Parathyroid adenoma (tissue), 2 donors: ENCODE results near the gene NOVA2.

Experiments
- H2AFZ ChIP-seq: fragments of 300-600 bp; sonication (generic); one replicate; pipeline ENCODE4 v1.7.0; 2017; ENCODE audit warnings: antibody characterized with exemption, mild to moderate bottlenecking
- H3K27ac ChIP-seq: fragments of 300-600 bp; sonication (generic); one replicate; pipeline ENCODE4 v1.7.0; 2017
- H3K27me3 ChIP-seq: fragments of 300-600 bp; sonication (generic); one replicate; pipeline ENCODE4 v1.7.0; 2017; ENCODE audit warnings: low read length; ENCODE audit not compliant: control insufficient read depth, insufficient read depth
- H3K36me3 ChIP-seq: fragments of 300-600 bp; sonication (generic); one replicate; pipeline ENCODE4 v1.7.0; 2017; ENCODE audit warnings: low read length; ENCODE audit not compliant: control insufficient read depth, insufficient read depth
- H3K4me1 ChIP-seq: fragments of 300-600 bp; sonication (generic); one replicate; pipeline ENCODE4 v1.7.0; 2017; ENCODE audit warnings: control low read depth
- H3K4me2 ChIP-seq: fragments of 300-600 bp; sonication (generic); one replicate; pipeline ENCODE4 v1.7.0; 2017; ENCODE audit warnings: low read length
- H3K4me3 ChIP-seq: fragments of 300-600 bp; sonication (generic); one replicate; pipeline ENCODE4 v1.7.0; 2017; ENCODE audit warnings: low read depth, low read length
- H3K79me2 ChIP-seq: fragments of 300-600 bp; sonication (generic); one replicate; pipeline ENCODE4 v1.7.0; 2017; ENCODE audit warnings: control low read depth
- H3K9ac ChIP-seq: fragments of 300-600 bp; sonication (generic); one replicate; pipeline ENCODE4 v1.7.0; 2017; ENCODE audit warnings: mild to moderate bottlenecking
- H3K9me3 ChIP-seq: fragments of 300-600 bp; sonication (generic); one replicate; pipeline ENCODE4 v1.7.0; 2017; ENCODE audit warnings: low read length; ENCODE audit not compliant: control insufficient read depth
- CTCF ChIP-seq: fragments of 300-600 bp; sonication (generic); IDR thresholded peaks from one replicate; pipeline ENCODE4 v1.7.0; 2017; ENCODE audit warnings: antibody characterized with exemption, mild to moderate bottlenecking
- donor health status: primary hyperparathyroidism.

NOVA2 gene

GRCh38 chr19:45995715-45996385 lies 22.2 kb upstream of the NOVA2 start:
- no peaks in the 10 kb centered on the region for H3K9me3 ChIP-seq
- no peak for TF ChIP-seq CTCF
- H3K4me3 ChIP-seq, result peak overlapping the region; percentile 99

DNA sequence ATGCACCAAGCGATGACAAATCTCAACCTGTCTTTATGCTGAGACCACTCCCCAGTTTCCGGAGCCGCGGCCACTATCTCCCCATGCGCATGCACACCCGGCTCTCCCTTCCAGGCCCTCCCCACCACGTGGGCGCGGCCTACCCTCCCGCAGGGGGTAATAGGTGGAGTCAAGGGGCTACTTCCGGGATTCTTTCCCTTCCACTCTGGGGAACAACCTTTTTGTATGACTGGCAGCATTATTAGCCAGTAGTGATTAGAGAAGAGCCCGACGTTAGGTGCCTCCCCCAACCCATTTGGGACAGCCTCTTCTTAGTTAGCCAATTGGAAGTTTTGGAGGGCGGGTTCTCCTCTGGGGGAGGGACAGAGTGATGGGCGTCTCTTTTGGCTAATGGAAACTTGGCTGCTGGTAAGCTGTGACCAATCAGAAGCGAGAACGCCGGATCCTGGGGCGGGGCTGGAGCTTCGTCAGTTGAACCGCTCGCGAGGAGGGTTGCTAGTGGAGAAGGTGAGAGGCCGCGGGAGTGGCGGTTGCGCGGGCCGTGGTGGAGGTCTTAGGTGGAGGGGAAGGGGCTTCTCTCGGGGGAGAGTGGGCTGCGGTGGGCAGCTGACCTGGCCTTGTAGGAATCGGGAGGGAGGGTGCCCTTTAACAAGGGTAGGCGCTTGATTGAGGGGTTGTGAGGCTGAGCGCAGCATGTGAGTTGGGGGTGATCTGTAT lies 21.5 kb upstream of the NOVA2 start, which contains the start of gene CCDC61:
CCDC61 (plus strand) TSS at position 470 of the 717 bp plus-strand sequence. CDS start 7,552 bp downstream, outside the sequence.
- H3K27me3 ChIP-seq, result no peaks in the 10 kb centered on the region

More at GRCh38 chr19:45995715-45996385, 22.2 kb upstream of the NOVA2 start:
- peak overlapping the region; percentile 90 for H2AFZ ChIP-seq
- H3K27me3 ChIP-seq, result no peaks in the 10 kb centered on the region
- no peaks in the 10 kb centered on the region for H3K4me1 ChIP-seq
- H3K9ac ChIP-seq, result peak overlapping the region; percentile 78
- H3K27ac ChIP-seq, result peak overlapping the region; percentile 67
- no peaks in the 10 kb centered on the region for H3K36me3 ChIP-seq
- peak overlapping the region; percentile 99 for H3K4me2 ChIP-seq
- H3K79me2 ChIP-seq, result peaks cover 18% of the 10 kb centered on the region

DNA sequence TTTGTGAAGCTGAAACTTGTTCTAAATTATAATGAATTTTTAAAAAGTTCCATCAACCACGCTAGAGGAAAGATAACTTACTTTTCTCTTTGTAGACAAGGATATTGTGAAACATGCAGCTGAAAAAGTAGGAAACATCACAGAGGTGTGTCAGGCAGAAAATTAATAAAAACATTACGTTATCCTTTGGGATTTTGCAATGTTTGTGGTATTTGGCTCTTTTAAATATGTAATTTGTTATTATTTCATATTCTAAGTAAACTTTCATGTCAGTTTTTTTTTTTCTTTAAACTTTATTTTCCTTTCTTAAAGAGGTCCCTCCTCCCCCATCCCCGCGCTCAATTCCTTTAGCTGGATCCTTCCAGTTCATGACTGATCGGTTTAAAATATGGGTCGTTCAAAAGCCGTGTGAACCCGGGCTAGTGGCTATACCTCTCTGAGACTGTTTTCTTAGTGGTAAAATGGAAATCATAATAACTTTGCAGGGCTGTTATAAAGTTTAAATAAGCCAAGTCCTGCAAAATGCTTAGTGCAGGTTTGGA lies 20.9 kb upstream of the NOVA2 start:
- Histone ChIP-seq H3K27me3 (no peaks in the 10 kb centered on the region), H3K9ac (no peak overlapping the region), H2AFZ (peak overlapping the region; percentile 85), H3K79me2 (peaks cover 16% of the 10 kb centered on the region), H3K4me3 (peak overlapping the region; percentile 99), H3K27ac (no peak overlapping the region), H3K4me2 (peak overlapping the region; percentile 100), H3K9me3 (no peaks in the 10 kb centered on the region), H3K36me3 (no peaks in the 10 kb centered on the region), H3K4me1 (no peaks in the 10 kb centered on the region)
- TF ChIP-seq CTCF, result no peak

More for the DNA sequence above, 21.5 kb upstream of the NOVA2 start, which contains the start of gene CCDC61:
- H3K27ac ChIP-seq, result peak within 1 kb of the TSS; percentile 67
- no peak for TF ChIP-seq CTCF
- H2AFZ ChIP-seq, result peak within 1 kb of the TSS; percentile 90
- no peaks in the 10 kb centered on the region for H3K36me3 ChIP-seq
- peaks cover 18% of the 10 kb centered on the region for H3K79me2 ChIP-seq
- H3K4me2 ChIP-seq, result peak within 1 kb of the TSS; percentile 100
- H3K4me1 ChIP-seq, result no peaks in the 10 kb centered on the region
- no peaks in the 10 kb centered on the region for H3K9me3 ChIP-seq
- H3K9ac ChIP-seq, result peak within 1 kb of the TSS; percentile 78
- peak within 1 kb of the TSS; percentile 99 for H3K4me3 ChIP-seq

GRCh38 chr19:45990113-45990728 lies 16.6 kb upstream of the NOVA2 start:
- Histone ChIP-seq H3K4me2 (no peak overlapping the region), H3K79me2 (no peaks in the 10 kb centered on the region), H3K4me1 (no peaks in the 10 kb centered on the region), H3K27ac (no peak overlapping the region), H3K36me3 (no peaks in the 10 kb centered on the region), H3K27me3 (no peaks in the 10 kb centered on the region), H3K4me3 (no peak overlapping the region), H3K9ac (no peak overlapping the region), H3K9me3 (no peaks in the 10 kb centered on the region), H2AFZ (no peak overlapping the region)
- no peak for TF ChIP-seq CTCF
